Breast epithelium (tissue), 4 donors: ENCODE data around the gene CCDC91. TPM values are rescaled to one million over a fixed set of nuclear protein-coding genes. Genes with fewer than 3 reads are reported as not detected.

Experiments
- DNase-seq, 2 donors: peaks; one replicate each; pipeline ENCODE4 v3.0.0-alpha.2; 2019; ENCODE audit warnings: low spot score in 2 of 2
- H3K27ac ChIP-seq, 2 donors: fragments of 200-600 bp; sonication (generic) in 1 of 2; one replicate each; pipeline ENCODE4 v1.5.1; 2016 to 2019; ENCODE audit warnings: mild to moderate bottlenecking in 1 of 2
- H3K27me3 ChIP-seq, 2 donors: fragments of 200-600 bp; sonication (generic) in 1 of 2; one replicate each; pipeline versions ENCODE4 v1.5.1 to v1.6.0; 2017 to 2019; ENCODE audit warnings: control low read depth in 1 of 2, mild to moderate bottlenecking in 1 of 2
- H3K36me3 ChIP-seq: fragments of 200-600 bp; one replicate; pipeline ENCODE4 v1.5.1; 2019
- H3K4me1 ChIP-seq, 2 donors: fragments of 200-600 bp; sonication (generic); one replicate each; pipeline ENCODE4 v1.5.1; 2016 to 2019; ENCODE audit warnings: control low read depth in 1 of 2
- H3K4me3 ChIP-seq, 3 donors: fragments of 200-600 bp; sonication (generic); 1 replicate in 2 of 3; 2 replicates in 1 of 3; pipeline ENCODE4 v1.5.1; 2016 to 2019; ENCODE audit warnings: mild to moderate bottlenecking in 3 of 3, moderate library complexity in 2 of 3
- H3K9me3 ChIP-seq, 2 donors: fragments of 200-600 bp; sonication (generic) in 1 of 2; one replicate each; pipeline ENCODE4 v1.5.1; 2016 to 2019; ENCODE audit warnings: control low read depth in 1 of 2
- POLR2A ChIP-seq: fragments of 450-650 bp; IDR thresholded peaks from one replicate; pipeline ENCODE4 v1.6.1; 2016; ENCODE audit warnings: antibody characterized with exemption, mild to moderate bottlenecking, moderate library complexity
- POLR2AphosphoS5 ChIP-seq, 3 donors: sonication (generic); formaldehyde crosslinking; IDR thresholded peaks; one replicate each; pipeline ENCODE4 v1.6.1; 2017; ENCODE audit warnings: antibody characterized with exemption in 3 of 3
- intact Hi-C: fragments of 100-400 bp; cut with DNase I; formaldehyde crosslinking; loops from one replicate; pipeline ENCODE4 v1.15.1; 2023; ENCODE audit warnings: low total_unique reads
- total RNA-seq, 3 donors: library from RNA; depleted of rRNA; stranded (reverse); fragments of >200 nt; gene quantifications; one replicate each; pipeline ENCODE4 v1.1.0, GENCODE V29; 2016
- TF ChIP-seq, protein P1 (sequence below), 3 donors: fragments of 450-650 bp; IDR thresholded peaks; one replicate each; pipeline ENCODE4 v1.5.1; 2016 to 2017; ENCODE audit warnings: antibody characterized with exemption in 3 of 3, mild to moderate bottlenecking in 3 of 3, moderate library complexity in 3 of 3

CCDC91 gene
- total RNA-seq, 3 donors from 2014 or later, result 45.9 to 68.9 (median 48.8) TPM

DNA sequence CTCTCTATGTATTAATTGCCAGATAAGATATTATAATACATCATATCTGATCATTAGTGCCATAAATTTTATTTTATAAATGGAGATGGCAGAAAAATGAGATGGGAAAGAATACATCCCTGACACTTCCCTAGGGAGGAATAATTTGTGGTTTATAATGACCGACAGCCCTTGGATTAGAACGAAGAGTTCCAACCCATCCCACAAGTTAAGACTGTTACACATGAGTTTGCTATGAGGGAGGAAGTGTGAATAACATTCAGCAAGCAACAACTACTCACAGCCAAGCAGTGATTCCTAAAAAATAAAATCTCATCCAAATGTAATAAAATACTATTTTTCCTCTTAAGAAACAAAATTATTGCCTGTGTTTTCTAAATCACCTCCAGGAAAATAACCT is 299.0 kb downstream of the CCDC91 start:
- no peak for DNase-seq
- Histone ChIP-seq H3K4me1 (no peaks in the 10 kb centered on the region), H3K4me3 (no peak overlapping the region), H3K36me3 (no peaks in the 10 kb centered on the region), H3K9me3 (no peaks in the 10 kb centered on the region), H3K27ac (no peak overlapping the region), H3K27me3 (no peaks in the 10 kb centered on the region)
- TF ChIP-seq, protein P1, sequence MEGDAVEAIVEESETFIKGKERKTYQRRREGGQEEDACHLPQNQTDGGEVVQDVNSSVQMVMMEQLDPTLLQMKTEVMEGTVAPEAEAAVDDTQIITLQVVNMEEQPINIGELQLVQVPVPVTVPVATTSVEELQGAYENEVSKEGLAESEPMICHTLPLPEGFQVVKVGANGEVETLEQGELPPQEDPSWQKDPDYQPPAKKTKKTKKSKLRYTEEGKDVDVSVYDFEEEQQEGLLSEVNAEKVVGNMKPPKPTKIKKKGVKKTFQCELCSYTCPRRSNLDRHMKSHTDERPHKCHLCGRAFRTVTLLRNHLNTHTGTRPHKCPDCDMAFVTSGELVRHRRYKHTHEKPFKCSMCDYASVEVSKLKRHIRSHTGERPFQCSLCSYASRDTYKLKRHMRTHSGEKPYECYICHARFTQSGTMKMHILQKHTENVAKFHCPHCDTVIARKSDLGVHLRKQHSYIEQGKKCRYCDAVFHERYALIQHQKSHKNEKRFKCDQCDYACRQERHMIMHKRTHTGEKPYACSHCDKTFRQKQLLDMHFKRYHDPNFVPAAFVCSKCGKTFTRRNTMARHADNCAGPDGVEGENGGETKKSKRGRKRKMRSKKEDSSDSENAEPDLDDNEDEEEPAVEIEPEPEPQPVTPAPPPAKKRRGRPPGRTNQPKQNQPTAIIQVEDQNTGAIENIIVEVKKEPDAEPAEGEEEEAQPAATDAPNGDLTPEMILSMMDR (IDR thresholded peaks at IDR 0.05), result no peak
- TF ChIP-seq POLR2AphosphoS5 (IDR thresholded peaks at IDR 0.05) (no peak), POLR2A (no peak)
- intact Hi-C loops, result no loop called here

DNA sequence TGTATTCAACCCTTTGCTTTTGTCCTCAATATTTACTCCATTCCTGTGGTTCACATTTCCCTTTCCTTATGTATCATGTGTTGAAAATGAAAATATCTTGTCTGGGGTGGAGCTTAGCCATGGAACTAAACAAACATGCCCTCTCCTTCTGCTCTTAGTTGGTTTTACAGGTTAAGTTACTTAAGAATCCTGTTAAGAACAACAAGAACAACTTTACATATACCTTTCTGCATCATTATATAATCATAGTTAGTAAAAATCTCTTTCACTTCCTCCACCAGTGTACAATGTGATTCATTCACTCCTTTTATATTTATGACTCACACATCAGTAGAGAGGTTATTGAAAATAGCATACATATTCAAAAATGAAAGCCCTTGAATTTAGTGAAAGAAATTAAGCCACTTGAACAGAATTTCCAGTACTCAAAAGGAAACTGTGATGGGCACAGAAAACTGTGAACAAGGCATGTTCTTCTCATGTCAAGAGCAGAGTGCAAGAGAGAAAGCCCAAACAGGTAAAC is 307.7 kb downstream of the CCDC91 start:
- TF ChIP-seq, protein P1 (IDR thresholded peaks at IDR 0.05), result no peak
- intact Hi-C loops, result no loop called here

DNA sequence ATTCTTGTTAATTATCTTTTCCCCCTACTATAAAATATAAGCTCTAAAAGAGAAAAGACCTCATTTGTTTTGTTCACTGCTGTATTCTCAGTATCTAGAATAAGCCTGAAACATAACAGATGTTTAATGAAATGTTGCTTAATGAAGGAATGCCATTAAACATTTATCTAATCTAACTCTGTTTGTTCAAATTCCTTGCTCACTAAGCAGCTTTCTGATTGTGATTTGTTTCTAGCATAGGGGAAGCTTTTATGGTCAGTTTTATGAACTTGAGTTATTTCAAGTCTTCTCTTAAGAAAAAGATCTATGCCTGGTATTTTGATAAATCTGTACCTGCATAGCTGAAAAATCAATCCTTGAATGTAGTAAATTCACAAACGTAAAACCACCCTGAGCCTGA is 308.6 kb downstream of the CCDC91 start:
- no peaks in the 10 kb centered on the region for H3K36me3 ChIP-seq
- H3K27ac ChIP-seq, result peak overlapping the region in 1 of 2 donors; percentile 23
- no peaks in the 10 kb centered on the region for H3K27me3 ChIP-seq
- H3K4me1 ChIP-seq, result no peaks in the 10 kb centered on the region
- no peak for DNase-seq
- TF ChIP-seq, protein P1 (IDR thresholded peaks at IDR 0.05), result no peak
- no peak for TF ChIP-seq POLR2A
- no peak overlapping the region for H3K4me3 ChIP-seq
- intact Hi-C loops, result no loop called here
- H3K9me3 ChIP-seq, result peaks cover 0 to 4% of the 10 kb centered on the region in 2 donors

More for the DNA sequence above, 307.7 kb downstream of the CCDC91 start:
- Histone ChIP-seq H3K9me3 (peaks cover 0 to 4% of the 10 kb centered on the region in 2 donors), H3K27ac (peak overlapping the region in 1 of 2 donors; percentile 23), H3K4me3 (no peak overlapping the region), H3K27me3 (no peaks in the 10 kb centered on the region), H3K36me3 (no peaks in the 10 kb centered on the region), H3K4me1 (no peaks in the 10 kb centered on the region)
- DNase-seq, result no peak

DNA sequence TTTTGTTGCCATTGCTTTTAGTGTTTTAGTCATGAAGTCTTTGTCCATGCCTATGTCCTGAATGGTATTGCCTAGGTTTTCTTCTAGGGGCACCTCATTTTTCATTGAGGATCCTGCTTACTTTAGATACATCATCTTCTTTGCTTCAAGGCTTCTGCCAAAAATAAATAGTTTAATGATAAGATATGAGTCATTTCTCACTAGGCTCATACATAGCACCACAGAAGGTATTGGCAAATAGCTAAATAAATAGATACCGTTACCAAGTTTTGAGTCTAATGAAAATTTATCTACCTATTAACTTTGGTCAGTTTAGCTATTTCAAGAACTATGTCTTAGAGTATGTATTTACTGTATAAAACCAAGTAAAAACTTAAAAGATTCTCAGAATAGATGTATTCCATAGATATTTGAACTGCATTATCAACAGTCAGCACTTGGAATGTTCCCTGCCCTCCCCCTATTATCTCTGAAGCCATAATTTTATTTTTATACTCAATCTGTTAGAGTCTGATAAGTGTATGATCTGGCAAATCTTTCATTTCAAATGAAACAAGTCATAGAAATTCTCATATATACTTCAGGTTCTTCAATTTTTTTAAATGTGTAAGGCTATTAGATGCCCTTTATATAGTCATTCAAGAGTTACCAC is 310.2 kb downstream of the CCDC91 start:
- Histone ChIP-seq H3K27me3 (no peaks in the 10 kb centered on the region), H3K27ac (no peak overlapping the region), H3K4me3 (no peak overlapping the region), H3K9me3 (peaks cover 0 to 4% of the 10 kb centered on the region in 2 donors), H3K4me1 (no peaks in the 10 kb centered on the region), H3K36me3 (no peaks in the 10 kb centered on the region)
- no peak for DNase-seq
- TF ChIP-seq POLR2AphosphoS5 (IDR thresholded peaks at IDR 0.05), result no peak
- TF ChIP-seq POLR2A, result no peak
- TF ChIP-seq, protein P1 (IDR thresholded peaks at IDR 0.05), result no peak
- intact Hi-C loops, result no loop called here

DNA sequence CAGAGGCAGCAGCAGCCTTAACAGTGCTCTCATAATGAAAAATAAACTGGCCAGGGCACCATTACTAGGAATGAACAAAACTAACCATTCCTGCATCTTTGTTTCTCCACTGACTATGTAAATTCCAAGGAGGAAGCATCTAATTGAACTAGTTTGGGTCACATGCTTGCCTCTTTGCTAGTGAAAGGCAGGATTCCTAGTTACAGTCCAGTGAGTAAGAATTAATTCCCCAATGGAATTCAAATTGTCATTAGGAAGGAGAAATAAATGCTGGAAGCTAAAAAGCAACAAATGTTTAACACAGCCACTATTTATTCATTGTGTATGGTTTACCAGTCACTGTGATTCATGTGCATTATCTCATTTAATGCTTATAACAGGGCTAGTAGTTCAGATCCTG is 316.0 kb downstream of the CCDC91 start:
- no peak for DNase-seq
- intact Hi-C loops, result loop anchor here (5.0 kb wide), 1 partner anchor 584 kb away; no protein-coding TSS in a partner anchor
- Histone ChIP-seq H3K27me3 (no peaks in the 10 kb centered on the region), H3K4me3 (no peak overlapping the region), H3K36me3 (no peaks in the 10 kb centered on the region), H3K4me1 (no peaks in the 10 kb centered on the region), H3K27ac (no peak overlapping the region), H3K9me3 (no peaks in the 10 kb centered on the region)
- TF ChIP-seq, protein P1 (IDR thresholded peaks at IDR 0.05), result no peak
- no peak for TF ChIP-seq POLR2AphosphoS5 (IDR thresholded peaks at IDR 0.05)
- no peak for TF ChIP-seq POLR2A
